Stomach smooth muscle (tissue), 2 donors: ENCODE measurements around the gene PLTP.
"Not testable (repeated sequence)": the region's sequence is repeated elsewhere in the genome, so short reads cannot be mapped to it uniquely, and the experiment has no call there.

Experiments used
- H3K27ac ChIP-seq: one replicate; pipeline ENCODE4 v1.7.0; 2013; ENCODE audit warnings: mild to moderate bottlenecking, low read length, inconsistent platforms
- H3K27me3 ChIP-seq, 2 donors: one replicate each; pipeline ENCODE4 v1.7.0; 2013; ENCODE audit warnings: low read length in 2 of 2; ENCODE audit not compliant: insufficient read depth in 2 of 2, control insufficient read depth in 1 of 2
- H3K36me3 ChIP-seq, 2 donors: one replicate each; pipeline ENCODE4 v1.7.0; 2013; ENCODE audit warnings: low read length in 2 of 2; ENCODE audit not compliant: control insufficient read depth in 2 of 2, insufficient read depth in 2 of 2
- H3K4me1 ChIP-seq: one replicate; pipeline ENCODE4 v1.7.0; 2013; ENCODE audit warnings: low read length; ENCODE audit not compliant: control insufficient read depth, insufficient read depth
- H3K4me3 ChIP-seq, 2 donors: one replicate each; pipeline ENCODE4 v1.7.0; 2013; ENCODE audit warnings: low read length in 2 of 2
- H3K9ac ChIP-seq, 2 donors: one replicate each; pipeline ENCODE4 v1.7.0; 2013; ENCODE audit warnings: low read length in 2 of 2, mild to moderate bottlenecking in 1 of 2
- H3K9me3 ChIP-seq, 2 donors: one replicate each; pipeline ENCODE4 v1.7.0; 2013; ENCODE audit warnings: low read length in 2 of 2; ENCODE audit not compliant: control insufficient read depth in 2 of 2
- donor health status: healthy.
- donor health status: Pancreatic carcinoma.

Gene PLTP

DNA sequence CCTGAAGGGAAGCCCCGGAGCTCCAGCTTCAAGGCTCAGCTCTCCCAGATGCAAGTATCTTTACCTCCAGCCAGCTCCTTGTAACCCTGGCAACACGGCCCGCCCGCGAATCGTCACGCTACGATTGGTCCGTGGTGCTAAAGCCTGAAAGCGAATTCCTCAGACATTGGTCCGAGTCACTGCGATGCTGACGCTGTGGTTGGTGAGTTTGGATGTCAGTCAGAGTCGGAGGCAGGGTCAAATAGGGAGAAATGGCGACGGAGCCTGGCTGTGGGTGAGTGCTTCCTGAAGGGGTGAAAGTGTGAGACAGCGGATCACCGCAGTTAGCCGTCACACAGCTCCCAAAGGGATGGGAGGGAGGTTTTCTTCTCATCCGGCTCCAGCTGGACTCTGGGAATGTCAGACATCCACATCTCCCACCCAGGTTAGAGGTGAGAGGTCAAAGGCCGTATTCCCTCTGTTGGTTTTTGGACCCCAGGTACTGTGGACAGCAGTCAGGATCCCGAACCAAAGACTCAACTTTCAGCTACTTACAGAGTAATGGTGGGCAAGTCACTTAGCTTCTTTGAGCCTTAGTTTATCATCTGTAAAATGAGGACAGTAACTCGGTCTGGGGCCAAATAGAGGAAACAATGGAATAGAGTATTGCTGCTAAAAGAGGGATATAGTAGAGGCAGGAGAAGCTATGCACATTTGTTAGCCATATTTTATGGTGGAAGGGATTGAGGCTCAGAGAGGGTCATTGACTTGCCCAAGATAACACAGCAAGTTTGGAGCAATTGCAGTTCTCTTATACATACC is 30.8 kb downstream of the PLTP start, which contains the start of gene ZSWIM1:
Gene ZSWIM1, plus strand, starts transcription at position 240 of the 801 bp plus-strand sequence. CDS start 1,366 bp downstream, outside the sequence.
- Histone ChIP-seq H3K4me1 (peaks cover 11% of the 10 kb centered on the region), H3K27ac (peak within 1 kb of the TSS; percentile 89), H3K4me3 (peak within 1 kb of the TSS; percentile 94 to 95), H3K27me3 (no peaks in the 10 kb centered on the region), H3K9ac (peak within 1 kb of the TSS; percentile 95 to 99), H3K36me3 (peaks cover 32 to 39% of the 10 kb centered on the region in 2 donors), H3K9me3 (no peaks in the 10 kb centered on the region)

DNA sequence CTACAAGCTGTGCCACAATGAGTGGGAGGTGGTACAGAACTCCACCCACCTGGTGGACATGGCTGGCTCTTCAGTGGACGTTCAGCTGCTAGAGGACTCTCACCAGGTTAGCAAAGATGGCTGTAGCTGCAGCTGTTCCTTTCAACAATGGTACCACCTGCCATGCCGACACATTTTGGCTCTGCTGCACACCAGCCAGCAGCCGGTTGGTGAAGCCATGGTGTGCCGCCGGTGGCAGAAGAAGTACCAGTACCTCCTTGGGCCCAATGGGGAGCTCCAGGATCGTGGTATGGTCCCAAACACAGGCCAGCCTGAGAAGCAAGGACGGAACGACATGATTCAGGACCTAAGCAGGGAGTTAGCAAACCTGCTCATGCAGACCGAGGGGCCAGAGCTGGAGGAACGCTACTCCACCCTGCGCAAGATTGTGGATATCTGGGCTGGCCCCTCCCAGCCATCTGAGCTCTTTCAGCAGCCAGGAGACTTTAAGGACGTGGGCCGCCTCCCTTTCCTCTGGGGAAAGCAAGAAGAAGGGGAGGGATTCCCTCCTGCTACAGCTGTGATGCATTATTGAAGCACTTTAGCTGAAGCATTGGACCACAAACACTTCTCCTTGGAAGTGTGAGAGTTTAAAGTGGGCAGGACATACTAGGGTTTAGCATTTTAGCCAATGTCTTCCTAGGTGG is 33.7 kb downstream of the PLTP start:
- Histone ChIP-seq H3K36me3 (peaks cover 24 to 25% of the 10 kb centered on the region in 2 donors), H3K27me3 (no peaks in the 10 kb centered on the region), H3K4me3 (no peak overlapping the region), H3K9me3 (no peaks in the 10 kb centered on the region), H3K9ac (no peak overlapping the region), H3K27ac (no peak overlapping the region), H3K4me1 (peaks cover 8% of the 10 kb centered on the region)

DNA sequence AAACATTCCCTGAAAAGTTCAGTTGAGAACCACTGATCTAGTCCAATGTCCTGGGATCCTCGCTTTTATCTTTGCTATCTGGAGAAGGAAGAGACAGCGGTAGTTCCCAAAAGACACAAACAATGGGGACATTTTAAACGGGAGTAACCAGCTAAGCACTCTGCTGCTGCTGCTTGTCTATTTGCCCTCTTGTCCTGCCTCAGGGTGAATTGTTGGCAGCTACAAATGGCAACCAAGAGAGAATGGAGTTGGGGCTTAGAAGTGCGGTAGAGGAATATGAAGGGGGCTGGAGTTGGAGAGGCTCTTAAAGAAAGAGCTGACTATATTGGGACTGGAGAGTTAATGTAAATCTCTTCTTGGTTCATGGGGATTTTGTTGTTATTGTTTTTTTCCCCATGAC is 37.4 kb downstream of the PLTP start:
- H3K27me3 ChIP-seq: no peaks in the 10 kb centered on the region
- H3K4me3 ChIP-seq: no peak overlapping the region
- no peaks in the 10 kb centered on the region for H3K4me1 ChIP-seq
- no peaks in the 10 kb centered on the region for H3K9me3 ChIP-seq
- H3K36me3 ChIP-seq: peaks cover 17 to 22% of the 10 kb centered on the region in 2 donors
- no peak overlapping the region for H3K27ac ChIP-seq
- H3K9ac ChIP-seq: no peak overlapping the region

- H3K4me1 ChIP-seq, H3K9ac ChIP-seq, H3K27ac ChIP-seq, H3K9me3 ChIP-seq, H3K4me3 ChIP-seq, H3K27me3 ChIP-seq: not testable (repeated sequence)
- peaks cover 17 to 22% of the 10 kb centered on the region in 2 donors for H3K36me3 ChIP-seq
These were observed 37.9 kb downstream of the PLTP start for GRCh38 chr20:45874104-45874481.

DNA sequence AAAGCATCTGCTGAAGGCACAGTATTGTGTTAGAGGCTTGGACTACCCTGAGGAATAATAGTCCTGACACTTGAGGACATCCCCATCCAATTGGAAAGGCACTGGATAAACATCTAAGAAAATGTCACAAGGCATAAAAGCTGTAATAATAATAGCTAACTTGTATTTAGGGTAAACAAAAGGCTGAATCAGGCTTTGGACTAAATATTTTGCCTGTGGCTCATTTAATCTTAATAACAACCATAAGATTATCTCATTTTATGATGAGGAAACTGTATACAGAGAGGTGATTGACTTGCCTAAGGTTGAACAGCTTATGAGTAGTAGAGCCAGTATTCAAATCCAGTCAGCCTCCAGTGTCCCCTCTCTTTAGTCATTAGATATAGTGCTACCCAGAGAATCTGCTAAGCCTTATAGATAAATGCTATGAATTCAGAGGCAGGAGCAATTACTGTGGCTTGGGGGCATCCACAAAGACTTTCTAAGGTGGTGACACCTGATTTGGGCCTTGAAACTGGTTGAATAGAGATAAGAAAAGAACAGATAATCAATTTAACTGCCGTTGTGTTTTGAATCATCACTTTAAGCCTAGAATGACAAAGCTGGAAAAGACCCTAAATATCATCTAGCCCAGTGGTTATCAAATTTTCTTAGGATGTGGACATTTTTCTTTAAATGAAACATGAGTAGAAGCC is 38.4 kb downstream of the PLTP start:
- Histone ChIP-seq H3K4me3 (no peak overlapping the region), H3K4me1 (no peaks in the 10 kb centered on the region), H3K27me3 (no peaks in the 10 kb centered on the region), H3K27ac (no peak overlapping the region), H3K9ac (no peak overlapping the region), H3K36me3 (peaks cover 16 to 22% of the 10 kb centered on the region in 2 donors), H3K9me3 (no peaks in the 10 kb centered on the region)

GRCh38 chr20:45872626-45873025 is 39.3 kb downstream of the PLTP start:
- H3K4me3 ChIP-seq: no peak overlapping the region
- H3K36me3 ChIP-seq: peaks cover 6 to 14% of the 10 kb centered on the region in 2 donors
- H3K9me3 ChIP-seq: no peaks in the 10 kb centered on the region
- H3K27ac ChIP-seq: no peak overlapping the region
- H3K27me3 ChIP-seq: no peaks in the 10 kb centered on the region
- no peak overlapping the region for H3K9ac ChIP-seq
- H3K4me1 ChIP-seq: no peaks in the 10 kb centered on the region

GRCh38 chr20:45867819-45868176 is 44.2 kb downstream of the PLTP start:
- Histone ChIP-seq H3K9ac (no peak overlapping the region), H3K4me3 (no peak overlapping the region), H3K27me3 (no peaks in the 10 kb centered on the region), H3K27ac (no peak overlapping the region), H3K36me3 (peaks cover 0 to 5% of the 10 kb centered on the region in 2 donors), H3K4me1 (no peaks in the 10 kb centered on the region), H3K9me3 (no peaks in the 10 kb centered on the region)

- Histone ChIP-seq H3K4me1 (no peaks in the 10 kb centered on the region), H3K9me3 (no peaks in the 10 kb centered on the region), H3K4me3 (no peak overlapping the region), H3K36me3 (no peaks in the 10 kb centered on the region), H3K9ac (no peak overlapping the region), H3K27me3 (no peaks in the 10 kb centered on the region), H3K27ac (no peak overlapping the region)
These were observed 44.7 kb downstream of the PLTP start for GRCh38 chr20:45867136-45867818.

GRCh38 chr20:45866454-45866853 is 45.5 kb downstream of the PLTP start:
- H3K4me1 ChIP-seq: no peaks in the 10 kb centered on the region
- H3K9ac ChIP-seq: no peak overlapping the region
- no peaks in the 10 kb centered on the region for H3K27me3 ChIP-seq
- no peaks in the 10 kb centered on the region for H3K9me3 ChIP-seq
- no peak overlapping the region for H3K4me3 ChIP-seq
- no peaks in the 10 kb centered on the region for H3K36me3 ChIP-seq
- H3K27ac ChIP-seq: no peak overlapping the region
